LoVo (cell line): Measurements from ENCODE around the gene CDK2AP2.

Experiments used
- DNase-seq: peaks from one replicate; pipeline ENCODE4 v3.0.0-alpha.2; 2016; ENCODE audit warnings: low spot score

The CDK2AP2 gene

DNA sequence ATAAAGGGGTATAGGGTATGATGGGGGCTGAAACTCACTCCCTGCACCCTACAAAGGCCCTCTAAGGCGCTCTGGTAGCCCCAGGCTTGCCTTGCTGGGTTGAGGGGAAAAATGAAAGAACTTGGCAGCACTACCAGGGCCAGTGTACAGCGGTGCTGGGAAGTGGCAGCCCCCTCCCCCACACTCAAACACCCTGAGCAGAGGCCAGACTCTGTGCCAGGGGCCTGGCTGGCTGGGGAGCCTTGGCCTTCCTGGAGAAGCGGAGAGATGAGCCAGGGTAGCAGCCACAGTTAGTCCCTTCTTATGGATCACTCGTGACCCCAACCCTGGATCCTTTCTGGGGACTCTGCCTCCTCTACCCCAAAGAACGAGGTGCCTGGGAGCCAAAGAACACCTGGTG, 41.6 kb downstream of the CDK2AP2 start:
- no peak for DNase-seq

DNA sequence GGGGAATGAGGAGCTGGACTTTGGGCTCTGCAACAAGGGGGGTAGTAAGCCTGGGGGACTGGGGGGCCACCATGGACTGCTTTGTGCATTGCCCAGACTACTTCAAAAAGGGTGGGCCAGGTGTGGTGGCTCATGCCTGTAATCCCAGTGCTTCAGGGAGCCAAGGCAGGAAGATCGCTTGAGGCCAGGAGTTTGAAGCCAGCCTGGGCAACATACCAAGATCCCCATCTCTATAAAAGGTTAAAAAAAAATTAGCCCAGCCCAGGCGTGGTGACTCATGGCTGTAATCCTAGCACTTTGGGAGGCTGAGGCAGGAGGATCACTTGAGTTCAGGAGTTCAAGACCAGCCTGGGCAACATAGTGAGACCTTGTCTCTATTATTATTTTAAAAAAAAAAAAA, 42.4 kb downstream of the CDK2AP2 start:
- DNase-seq, result peak; percentile 65

DNA sequence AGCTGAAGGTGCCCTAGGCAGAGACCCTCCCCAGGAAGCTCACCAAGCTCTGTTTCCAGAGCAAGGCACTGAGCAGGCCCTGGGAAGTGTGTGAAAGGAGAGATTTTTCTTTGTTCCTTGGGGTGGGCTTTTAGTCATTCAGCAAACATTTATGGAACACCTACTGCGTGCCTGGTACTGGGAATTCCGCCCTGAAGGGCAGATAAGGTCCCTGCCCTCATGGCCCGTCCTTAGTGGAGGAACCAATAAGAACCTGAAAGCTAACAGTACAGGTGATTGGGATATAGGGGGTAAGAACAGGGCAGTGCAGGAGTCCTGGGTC, 42.8 kb downstream of the CDK2AP2 start:
- DNase-seq, result peak; percentile 43

DNA sequence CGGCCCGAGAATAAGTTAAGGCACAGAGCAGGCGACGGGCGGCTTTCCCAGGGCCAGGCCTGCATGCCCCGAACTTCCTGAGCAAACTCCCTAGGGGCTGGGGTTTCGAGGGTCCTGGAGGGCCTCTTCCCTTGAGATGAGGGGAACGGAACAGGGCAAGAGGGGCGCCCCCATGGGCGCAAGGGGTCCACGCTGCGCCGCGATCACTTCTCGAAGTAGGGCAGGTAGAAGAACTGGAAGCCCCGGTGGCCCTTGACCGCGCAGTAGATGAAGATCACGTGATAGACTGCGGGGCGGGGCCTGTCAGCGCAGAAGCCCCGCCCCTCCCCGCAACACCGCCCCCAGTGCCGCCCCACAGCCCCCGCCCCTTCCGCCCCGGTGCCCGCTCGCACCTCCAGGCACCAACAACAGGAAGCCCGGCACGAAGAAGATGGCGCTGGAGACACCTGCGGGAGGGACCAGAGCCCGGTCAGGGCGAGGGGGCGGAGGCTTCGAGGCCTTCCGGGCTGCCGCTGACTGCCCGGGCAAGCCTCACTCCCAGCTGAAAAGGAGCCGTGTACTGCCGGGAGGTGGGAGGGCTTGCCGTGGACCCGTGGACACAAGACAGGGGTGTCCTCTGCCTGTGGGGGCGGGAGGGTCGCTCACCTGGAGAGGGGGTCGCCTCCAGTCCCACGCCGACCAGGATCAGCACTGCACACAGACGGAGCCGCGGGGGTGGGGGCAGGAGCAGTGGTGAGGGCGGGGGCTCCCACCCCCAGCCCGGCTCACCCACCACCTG, 43.4 kb downstream of the CDK2AP2 start:
- peak; percentile 95 for DNase-seq

DNA sequence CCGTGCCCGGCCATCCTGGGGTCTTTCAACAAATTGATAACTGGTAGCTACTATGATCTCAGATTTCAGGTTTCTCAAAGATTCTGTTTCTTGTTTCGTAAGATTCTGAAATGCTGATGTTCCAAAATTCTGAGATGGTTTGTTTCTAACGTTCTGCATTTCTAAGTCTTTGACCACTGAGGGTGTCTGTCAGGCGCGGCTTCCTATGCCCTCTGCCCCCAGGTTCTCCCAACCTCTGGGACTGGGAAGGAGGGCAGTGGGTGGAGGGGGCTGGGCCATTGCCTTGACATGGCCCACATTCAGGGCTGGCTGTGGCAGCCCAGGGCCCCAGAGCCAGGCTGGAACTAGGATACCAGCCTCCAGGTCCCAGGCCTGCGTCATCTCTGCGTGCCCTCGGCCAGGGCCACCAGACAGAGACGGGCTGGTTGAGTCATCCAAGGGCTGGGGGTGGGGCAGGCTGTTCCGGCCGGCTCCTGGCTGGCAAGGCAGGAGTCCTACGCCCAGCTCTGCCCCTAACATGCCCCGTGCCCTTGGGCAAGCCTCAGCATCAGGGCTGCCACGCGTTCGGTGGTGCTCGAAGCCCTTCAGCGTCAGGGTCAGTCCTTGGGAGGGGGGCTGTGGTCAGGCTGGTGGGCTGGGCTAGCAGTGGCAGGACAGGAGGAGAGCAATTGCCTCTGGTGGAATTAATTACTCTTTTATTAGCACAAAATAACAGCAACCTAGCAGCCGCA, 44.1 kb downstream of the CDK2AP2 start:
- DNase-seq, result peak; percentile 89

DNA sequence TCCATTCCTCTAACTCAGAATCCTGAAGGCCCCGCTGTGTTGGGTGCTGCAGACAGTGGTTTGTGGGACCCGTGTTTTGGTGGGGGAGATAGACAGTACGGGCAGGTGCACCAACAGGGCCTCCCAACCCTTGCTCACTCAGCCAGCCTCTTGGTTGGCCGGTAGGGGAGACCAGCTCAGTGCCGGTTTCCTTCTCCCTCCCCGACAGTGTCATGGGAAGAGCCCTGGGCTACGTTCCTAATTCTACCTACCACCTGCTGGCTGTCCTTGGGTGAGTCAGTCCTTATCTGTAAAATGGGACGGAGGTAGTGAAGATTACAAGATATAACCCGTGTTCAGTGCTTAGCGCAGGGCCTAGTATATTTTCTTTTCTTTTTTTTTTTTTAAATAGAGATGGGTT, 44.8 kb downstream of the CDK2AP2 start:
- no peak for DNase-seq

DNA sequence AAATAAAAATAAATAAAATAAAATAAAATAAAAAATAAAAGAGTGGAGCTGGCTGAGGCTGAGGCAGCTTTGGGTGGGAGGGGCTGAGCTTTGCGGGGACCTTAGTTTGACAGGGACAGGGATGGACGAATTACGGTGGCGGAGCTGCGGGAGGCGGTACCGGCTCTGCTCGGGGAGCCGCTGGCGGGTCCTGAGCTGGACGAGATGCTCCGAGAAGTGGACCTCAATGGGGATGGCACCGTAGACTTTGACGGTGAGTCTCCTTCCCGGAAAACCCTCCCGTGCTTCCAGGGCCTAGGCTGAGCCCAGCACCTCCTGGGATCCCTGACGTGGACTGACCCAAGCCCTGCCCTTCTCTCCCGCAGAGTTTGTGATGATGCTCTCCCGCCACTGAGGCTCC, 49.7 kb downstream of the CDK2AP2 start:
- DNase-seq, result no peak

DNA sequence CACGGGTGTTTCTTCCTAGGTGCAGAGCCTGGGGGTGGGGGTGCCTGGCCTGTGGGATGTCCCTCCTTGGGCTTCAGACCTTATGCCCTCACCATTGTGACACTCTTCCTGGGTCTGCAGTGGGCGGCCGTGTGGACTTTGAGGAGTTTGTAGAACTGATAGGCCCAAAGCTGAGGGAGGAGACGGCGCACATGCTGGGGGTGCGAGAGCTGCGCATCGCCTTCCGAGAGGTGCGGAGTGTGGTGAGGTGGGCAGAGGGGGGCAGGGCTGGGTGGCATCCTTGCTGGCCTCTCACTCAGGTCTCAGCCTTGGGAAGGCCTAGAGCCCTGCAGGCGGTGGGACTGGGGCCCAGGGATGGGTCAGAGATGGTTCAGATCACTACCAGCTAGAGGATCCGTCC, 50.5 kb downstream of the CDK2AP2 start:
- DNase-seq, result no peak
